GM21723 (cell line): ENCODE data around the gene FMN1.

Source experiments
- ATAC-seq: cut with Tn5 transposase; IDR thresholded peaks from one replicate; pipeline ENCODE4 v1.9.1; 2021; ENCODE audit warnings: mild to moderate bottlenecking, moderate library complexity; ENCODE audit not compliant: unreplicated experiment

Gene FMN1

DNA sequence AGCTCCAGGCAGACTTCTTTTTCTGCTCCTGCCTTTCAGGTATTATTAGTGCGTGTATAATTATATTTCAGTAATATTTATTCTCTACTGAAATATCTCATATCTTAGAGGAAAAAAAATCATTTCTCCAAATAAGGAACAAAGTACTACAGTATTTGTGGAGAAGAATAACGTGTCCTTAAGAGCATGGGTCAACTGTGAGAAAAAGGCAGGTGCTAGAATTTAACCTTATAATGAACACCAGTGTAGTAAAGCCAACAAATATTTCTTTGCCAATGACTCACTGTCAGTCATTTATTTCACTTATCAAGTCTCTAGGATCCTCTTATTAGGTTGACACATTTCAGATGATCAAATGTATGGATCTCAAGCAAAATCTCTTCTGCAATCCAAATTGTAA lies 293.3 kb downstream of the FMN1 start:
- ATAC-seq: no peak

DNA sequence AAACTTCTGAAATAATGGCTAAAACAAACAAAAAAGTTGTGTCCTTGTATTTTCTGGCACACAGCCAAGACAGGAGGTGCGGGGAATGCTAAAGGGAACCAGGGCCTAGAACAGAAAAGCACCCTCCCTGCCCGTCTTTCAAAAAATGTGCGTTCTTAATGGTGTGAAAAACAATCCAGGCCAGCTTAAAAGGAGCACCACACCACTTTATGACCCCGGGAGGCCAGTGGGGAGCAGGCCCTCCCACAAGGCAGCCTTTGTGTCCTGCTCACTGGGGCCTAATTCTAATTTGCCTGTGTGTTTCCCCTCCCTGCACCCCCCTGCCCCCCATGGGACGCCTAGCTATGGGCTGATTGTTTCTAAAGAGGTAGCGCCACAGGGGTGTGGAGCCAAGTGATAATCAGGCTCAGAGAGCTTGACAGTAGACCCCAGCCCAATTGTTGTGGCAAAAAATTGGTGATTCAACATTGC lies 295.4 kb downstream of the FMN1 start:
- ATAC-seq: no peak

DNA sequence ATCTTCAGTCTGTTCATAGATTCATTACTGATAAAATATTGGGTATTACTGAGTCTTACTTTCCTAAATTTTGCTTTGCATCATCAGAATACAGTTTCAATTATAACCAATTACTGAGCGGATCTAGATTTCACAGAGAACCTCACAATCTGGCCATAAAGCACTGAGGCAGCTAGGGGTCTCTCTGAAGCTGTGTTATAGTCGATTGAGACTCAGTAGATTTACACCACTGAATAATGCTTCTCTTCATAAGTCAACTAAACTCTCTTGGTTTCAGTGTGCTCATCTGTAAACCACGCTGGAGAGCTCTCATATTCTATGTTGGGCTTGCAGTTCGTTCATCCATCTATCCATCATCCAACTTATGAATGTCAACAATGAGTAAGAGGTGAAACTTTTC lies 296.1 kb downstream of the FMN1 start:
- no peak for ATAC-seq

DNA sequence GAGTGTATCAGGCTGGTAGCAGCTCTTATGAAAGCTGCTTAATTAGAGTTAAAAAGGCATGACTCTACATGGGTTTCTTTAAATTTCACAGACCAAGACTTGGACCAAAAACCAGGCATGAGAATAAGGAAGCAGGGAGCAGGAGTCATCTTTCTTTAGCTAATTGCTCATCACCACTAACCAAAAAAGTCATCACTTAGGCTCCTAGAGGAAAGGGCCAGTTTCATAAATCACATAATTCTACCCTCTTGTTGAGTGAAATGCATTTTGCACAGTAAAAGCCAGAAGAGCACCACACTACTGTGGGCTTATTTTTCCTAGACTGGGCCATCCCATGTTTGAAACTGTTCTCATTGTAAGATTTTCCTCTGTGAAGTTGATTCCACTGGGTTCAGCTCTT lies 301.1 kb downstream of the FMN1 start:
- ATAC-seq: no peak

DNA sequence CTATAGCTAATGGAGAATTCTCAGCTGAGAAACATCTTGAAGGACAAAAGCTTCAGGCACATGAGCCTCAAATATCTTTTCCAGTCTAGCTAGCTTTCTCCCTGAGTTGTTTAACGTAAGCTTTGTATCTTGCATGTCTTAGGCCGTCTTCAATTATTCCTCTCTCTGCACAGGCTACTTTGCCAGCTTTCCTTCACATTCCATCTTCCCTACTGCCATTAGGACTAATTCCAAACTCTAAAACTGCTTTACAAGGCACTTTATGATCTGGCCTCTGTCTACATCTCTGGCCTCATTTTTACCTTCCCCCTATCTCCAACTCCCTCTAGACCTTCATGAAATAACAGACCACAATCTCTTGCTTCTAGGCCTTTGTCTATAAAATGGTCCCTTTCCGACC lies 305.3 kb downstream of the FMN1 start:
- no peak for ATAC-seq

DNA sequence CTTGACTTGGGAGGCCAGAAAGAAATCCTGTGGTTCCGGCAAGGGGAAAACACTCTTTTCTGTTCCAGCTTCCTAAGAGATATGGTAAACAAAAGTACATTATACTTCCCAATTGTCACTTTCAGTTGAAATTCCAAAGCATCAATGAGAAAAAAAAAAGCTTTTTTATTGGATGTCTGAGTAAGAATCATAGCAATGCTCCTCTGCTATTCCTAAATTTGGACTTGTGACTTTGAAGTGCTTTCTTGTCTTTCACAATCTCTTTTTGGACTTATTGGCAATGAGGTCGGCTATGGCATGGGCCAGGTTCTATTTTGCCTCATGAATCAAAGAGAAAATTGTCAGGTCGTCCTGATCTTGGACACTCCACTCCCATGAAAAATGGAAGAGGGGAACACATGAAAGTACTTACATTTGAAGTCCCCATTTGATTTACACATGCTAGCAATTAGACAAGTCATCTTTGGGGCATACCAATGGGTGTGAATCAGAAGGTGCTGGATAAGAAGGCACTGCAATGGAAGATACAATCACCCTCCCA lies 306.2 kb downstream of the FMN1 start:
- no peak for ATAC-seq

DNA sequence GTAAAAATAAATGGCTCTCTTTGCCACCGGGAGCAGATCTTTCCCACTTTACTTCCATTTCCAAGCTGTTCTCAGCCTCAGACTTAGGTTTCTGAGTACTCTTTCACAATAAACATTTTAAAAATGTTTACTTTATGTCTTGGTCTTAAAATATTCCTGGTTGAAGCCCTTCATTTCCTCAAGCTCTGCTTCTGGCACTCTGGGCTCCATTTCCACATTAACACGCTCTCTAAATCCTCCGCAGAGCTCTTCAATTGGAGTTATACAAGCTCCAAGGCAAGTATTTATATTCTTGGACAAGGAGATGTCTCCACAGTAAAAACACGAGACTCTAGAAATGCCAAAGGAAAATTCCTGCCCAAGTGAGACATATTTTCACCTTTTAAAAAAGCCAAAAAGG lies 307.4 kb downstream of the FMN1 start:
- no peak for ATAC-seq

DNA sequence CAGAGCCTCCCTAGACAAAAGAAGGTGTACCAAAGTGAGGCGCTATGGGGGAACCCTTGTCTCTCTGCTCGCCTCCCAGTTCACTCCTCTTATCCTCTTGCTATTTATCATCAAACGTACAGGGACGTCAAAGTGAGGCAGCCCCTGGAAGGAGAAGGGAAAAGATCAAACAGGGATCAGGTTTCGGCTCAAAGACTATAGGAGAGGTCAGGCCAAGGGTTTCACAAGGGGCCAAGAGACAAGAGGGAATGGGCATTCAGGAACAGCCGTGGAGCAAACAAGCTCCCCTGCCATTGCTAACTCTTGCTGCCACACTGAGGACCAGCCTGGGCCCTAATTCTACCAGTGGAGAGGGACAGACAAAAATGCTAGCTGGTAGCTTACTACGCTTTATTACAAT lies 308.1 kb downstream of the FMN1 start:
- no peak for ATAC-seq

DNA sequence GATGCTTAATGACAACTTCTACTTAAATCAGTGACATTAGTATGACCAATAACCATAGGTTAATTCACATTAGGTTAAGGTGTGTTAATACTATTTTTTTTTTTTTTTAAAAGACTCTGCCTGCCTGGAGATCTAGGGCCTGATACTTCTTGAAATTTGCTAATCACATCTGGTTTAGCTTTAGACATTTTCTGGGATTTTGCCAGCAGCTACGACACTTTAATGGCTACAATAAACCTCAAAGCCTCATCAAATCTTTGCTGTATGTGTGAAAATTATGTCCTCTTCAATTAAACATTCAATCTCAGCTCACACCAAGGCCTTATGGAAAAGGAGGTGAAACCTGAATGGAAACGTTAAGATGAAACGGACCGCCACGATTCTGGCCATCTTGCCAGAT lies 308.8 kb downstream of the FMN1 start:
- ATAC-seq: no peak

DNA sequence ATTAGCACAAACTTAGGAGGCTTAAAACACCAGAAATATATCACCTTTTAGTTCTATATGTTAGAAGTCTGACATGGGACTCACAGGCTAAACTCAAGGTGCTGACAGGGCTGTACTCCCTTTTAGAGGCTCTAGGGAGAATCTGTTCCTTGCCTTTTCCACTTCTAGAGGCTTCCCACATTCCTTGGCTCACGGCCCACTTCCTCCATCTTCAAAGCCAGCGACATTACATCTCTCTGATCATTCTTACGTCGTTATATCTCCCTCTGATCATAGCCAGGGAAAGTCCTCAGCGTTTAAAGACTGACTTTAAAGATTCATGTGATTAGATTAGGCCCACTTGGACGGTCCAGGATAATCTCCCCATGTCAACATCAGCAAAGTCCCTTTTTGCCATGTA lies 310.4 kb downstream of the FMN1 start:
- no peak for ATAC-seq

DNA sequence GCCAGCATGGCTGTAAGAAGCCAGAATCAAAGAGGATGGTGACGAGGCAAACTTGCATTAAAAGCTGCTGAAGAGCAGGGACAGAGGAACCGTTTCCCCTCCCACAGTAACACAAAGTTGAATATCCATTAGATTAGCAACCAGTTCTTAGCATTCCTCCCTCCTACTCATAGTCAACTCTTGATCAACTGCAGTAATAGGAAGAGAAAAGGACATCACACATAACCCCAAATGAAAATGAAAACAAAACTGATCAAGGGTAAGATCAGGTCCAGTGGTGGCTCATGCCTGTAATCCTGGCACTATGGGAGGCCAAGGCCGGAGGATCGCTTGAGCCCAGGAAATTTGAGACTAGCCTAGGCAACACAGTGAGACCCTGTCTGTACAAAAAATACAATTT lies 311.6 kb downstream of the FMN1 start:
- ATAC-seq: no peak

DNA sequence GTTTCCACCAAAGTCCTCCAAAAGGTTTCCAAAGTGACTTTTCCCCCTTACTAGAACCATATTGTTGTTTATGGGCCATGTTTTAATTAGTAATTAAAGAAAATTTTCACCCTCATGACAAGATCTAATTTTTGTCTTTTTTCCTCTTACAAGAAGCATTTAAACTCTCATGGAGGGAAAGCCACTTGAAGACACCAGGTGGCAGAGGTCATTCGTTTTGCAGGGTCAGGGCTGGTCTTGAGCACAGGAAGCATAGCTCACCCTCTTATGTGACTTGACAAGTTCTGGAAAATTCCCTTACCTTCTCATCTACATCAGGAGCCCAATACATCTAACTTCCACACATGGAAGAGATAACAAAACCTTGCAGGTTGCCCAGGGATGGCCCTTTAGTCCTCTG lies 313.0 kb downstream of the FMN1 start:
- ATAC-seq: no peak

DNA sequence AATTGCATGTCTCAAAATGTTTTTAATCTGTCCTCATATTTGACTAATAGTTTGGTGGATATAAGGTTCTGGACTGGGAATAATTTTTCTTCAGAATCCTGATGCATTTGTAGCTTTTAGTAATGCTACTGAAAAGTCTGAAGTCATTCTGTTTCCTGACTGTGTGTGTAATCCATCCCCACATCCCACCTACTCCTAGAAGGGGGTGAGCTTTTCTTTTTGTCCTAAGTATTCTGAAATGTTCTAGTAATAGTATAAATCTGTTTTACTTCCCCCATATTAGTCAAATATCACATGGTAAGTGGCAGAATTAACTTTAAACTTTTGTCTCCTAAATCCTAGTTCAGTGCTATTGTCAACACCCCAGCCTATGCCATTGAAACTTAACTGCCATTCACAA lies 313.9 kb downstream of the FMN1 start:
- no peak for ATAC-seq

DNA sequence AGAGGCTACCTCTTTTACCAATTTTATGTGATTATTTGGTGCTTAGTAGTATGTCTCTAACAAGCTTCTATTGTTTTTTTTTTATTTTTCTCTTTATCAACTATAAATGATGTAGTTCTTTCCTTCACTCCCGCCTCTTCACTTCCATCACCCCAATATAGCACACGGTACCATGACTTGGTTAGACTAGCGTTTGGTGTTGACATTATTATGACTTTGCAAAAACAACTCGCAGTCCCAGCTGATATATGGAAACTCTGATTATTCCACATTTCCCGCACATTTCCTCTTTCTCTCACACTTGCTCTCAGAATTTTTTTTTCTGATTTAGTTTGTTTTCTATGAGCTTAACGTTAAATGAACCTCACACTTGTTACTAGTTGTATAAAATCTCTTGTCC lies 314.5 kb downstream of the FMN1 start:
- ATAC-seq: no peak

DNA sequence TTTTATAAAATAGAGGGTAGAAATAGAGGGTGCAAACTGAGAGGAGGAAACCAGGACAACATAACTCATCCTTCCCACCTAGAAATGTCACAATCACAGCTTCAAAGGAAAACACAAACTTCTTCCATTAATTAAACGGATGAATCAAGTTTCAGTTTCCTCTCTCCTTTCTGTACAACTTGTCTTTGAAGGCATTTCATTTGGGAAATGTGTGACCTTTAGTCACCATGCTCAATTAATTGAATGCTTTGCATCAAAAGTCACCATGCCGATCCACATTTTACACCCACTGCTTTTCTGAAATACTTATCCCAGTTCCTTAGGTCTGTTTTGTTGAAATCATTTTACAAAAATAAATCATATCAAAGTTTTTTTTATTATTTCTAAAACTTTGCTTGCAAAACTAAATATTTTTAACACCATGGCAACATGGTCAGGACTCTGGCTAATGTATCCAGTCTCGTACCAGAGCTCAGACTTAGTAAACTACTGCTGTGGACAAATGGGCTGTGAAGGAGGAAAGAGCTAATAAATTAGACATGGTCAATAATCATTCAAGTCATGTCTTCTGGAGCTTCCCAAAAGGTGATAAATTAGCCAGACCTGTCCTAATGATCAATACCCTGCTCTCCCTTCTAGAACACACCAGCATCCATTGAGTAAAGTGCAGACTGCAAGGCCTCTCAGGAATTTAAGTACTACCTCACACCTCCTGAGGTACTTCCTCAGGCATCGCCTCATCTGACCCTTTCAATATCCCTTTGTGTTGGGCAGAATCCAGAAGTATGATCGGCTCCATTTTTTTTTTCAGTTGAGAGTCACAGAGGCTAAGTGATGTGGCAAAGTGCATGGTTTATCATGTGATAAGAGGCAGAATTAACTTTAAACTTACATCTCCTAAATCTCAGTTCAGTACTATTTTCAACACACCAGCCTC lies 315.4 kb downstream of the FMN1 start:
- no peak for ATAC-seq

DNA sequence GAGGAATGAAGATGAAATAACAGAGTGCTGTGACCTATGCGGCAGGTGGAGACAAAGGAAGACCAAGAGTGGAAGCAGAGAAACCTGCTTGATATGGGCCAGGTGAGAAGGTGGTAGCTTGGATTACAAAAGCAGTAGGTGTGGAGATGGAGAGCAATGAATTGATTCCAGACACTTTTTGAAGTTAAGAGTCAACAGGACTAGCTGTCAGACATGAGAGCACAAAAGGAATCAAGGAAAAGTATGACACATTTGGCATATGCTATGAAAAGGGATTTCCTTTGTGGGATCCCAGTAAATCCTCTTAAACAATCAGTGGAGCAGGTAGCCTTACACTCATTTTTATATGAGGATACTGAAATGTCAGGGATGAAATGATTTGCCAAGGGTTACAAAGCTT lies 316.2 kb downstream of the FMN1 start:
- no peak for ATAC-seq

DNA sequence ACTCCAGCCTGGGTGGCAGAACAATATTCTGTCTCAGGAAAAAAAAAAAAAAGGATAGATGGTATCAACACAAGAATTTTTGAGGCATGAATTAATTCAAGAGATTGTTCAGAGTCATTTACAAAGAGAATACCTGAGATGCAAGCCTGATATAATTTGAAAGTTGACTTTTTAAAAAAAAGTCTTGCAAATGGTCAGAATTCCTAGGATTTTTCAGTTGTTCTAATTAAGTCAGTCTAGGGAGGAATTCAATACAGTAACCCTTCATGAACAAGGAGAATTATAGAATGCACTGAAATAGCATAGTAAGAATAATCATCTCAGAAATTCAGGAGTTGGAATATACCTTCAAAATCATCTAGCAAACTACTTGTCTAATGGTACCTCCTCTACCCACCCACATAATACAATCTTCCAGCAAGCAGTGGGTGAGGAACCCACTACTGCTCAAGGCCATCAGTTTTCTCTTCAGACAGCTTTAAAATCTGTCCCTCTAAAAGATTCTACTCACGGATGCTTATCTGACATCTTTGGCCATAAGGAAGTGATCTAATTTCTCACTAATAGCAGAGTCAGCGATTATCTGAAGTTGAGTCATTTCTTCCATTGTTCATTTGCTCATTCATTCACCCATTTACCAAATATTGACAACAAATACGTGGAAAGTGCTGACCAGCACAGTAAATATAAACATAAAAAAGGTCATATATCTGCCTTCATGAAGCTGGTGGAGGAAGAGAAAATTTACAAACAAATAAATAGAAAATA lies 317.1 kb downstream of the FMN1 start:
- ATAC-seq: no peak

DNA sequence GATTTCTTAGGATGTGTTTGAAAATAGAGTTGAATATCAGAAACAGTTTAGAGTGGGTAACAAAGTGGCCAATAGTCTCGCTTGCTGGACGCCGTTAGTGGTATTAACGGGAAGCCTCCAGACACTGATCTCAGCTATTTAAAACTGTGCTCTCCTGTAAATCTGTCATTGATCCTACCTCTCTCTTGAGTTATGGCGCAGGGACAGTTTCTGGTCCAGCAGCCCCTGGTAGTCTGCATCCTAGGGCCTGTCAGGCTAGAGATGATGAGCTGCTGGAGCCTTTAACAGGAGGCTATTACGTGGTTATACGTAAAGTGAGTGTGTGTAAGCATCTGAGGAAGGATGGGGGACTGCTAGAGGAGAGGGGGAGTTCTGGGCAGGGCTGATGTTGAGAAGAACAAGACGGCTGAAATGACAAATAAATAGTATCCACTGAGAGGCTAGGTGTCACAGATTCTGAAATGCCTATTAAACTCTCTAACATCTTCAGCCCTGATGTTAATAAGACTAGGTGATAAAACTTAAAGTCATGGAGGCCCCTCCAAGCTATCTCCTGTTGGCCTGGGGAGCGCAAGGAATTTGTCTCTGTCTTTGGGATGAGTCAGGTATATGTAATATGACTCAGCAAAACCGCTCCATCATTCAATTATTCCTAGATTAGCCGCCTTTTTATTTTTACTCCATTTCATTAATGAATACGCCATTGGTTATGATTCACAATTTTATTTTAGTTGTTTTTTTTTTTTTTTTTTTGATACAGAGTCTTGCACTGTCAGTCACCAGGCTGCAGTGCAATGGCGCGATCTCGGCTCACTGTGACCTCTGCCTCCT lies 321.0 kb downstream of the FMN1 start:
- no peak for ATAC-seq

DNA sequence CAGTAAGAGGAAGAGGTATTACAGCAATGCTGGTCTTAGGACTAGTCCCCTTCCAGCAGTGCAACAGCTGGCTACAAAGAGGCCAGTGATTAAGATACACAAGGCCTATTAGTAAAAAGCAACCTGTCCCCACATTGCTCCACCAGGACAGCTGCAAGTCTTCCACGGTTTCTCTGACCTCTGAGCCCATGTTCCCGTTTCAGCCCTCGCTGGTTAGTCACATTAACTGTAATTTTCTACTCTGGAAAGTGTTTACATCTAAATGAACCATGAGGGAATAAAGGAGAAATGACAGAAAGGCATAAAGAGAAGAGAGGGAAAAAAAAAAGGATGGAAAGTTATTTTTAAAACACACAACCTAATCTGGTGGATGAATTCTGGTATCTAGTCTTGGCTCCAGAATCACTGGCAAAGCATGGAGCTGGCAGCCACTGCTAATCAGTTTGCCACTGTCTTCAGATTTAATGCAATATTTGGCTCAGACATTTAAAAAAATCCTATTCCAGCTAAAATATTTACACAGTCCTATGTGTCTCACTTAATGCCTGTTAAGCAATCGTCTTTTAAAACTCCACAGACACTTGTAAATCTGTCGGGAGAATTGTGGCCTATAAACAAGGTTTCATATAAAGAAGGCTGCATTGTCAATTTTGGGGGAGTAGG lies 321.8 kb downstream of the FMN1 start:
- no peak for ATAC-seq

DNA sequence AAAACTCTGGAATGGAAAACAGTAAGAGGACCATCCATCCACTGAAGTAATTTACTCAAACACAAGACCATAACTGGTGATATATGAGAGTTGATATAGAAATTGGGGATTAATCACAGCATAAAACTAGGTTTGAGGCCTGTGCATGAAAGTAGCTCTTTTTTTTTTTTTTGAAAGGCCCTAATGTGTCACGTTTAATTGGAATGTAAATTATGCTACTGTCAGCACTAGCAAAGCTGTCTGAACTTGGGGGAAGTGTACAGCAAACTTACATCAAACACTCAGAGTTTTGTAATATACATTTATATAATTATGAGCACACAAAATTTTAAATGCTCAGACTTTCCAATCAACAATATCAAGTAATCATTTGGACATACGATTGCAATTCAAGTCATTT lies 322.6 kb downstream of the FMN1 start:
- no peak for ATAC-seq
